Endothelial cell of umbilical vein (primary cell): ENCODE data around the gene DIP2C. TPM values are rescaled to one million over a fixed set of nuclear protein-coding genes. Genes with fewer than 3 reads are reported as not detected.

Experiments
- BruUV-seq: library from RNA; stranded (reverse); fragments of 400-500 nt; replicated peaks from 2 replicates; lab custom pipeline; 2021; lab: Mats Ljungman, UMichigan
- CTCF ChIA-PET: fragments of 300-600, 350-600 bp; sonication (Branson Sonifier 250); formaldehyde crosslinking; loops from one replicate; lab custom pipeline; 2021; ENCODE audit warnings: antibody characterized with exemption, inconsistent platforms; lab: Charles Lee
- POLR2A ChIA-PET: fragments of 300-600, 350-600 bp; sonication (Branson Sonifier 250); formaldehyde crosslinking; loops from one replicate; lab custom pipeline; 2021; ENCODE audit warnings: antibody characterized with exemption, inconsistent platforms; lab: Charles Lee
- DNase-seq: peaks from one replicate; pipeline ENCODE4 v3.0.0-alpha.2; 2011; ENCODE audit warnings: low read depth, low spot score
- FAIRE-seq: peaks from 2 replicates; lab custom pipeline; 2011; peaks lifted over from hg19 to GRCh38; lab: Jason Lieb, UNC
- H2AFZ ChIP-seq: 2 replicates; pipeline ENCODE4 v1.6.0; 2012; ENCODE audit warnings: low read depth, low read length, control low read depth, inconsistent platforms
- H3K27ac ChIP-seq: 2 replicates; pipeline ENCODE4 v1.5.1; 2011; ENCODE audit warnings: low read depth, mild to moderate bottlenecking, control low read depth, low read length, moderate library complexity; ENCODE audit not compliant: insufficient read depth
- H3K27me3 ChIP-seq, 2 experiments: 2 replicates each; pipeline versions ENCODE4 v1.6.0 to v1.6.1; 2011; ENCODE audit warnings: low read length in 2 of 2, mixed read lengths in 1 of 2; ENCODE audit not compliant: control insufficient read depth in 2 of 2, insufficient read depth in 2 of 2
- H3K36me3 ChIP-seq, 2 experiments: 2 replicates in 1 of 2; 3 replicates in 1 of 2; pipeline ENCODE4 v1.5.1; 2011; ENCODE audit warnings: low read length in 2 of 2, mild to moderate bottlenecking in 1 of 2, moderate library complexity in 1 of 2; ENCODE audit not compliant: control insufficient read depth in 2 of 2, insufficient read depth in 2 of 2; ENCODE audit errors: extremely low read depth in 1 of 2
- H3K4me1 ChIP-seq: 3 replicates; pipeline ENCODE4 v1.5.1; 2011; ENCODE audit warnings: mild to moderate bottlenecking, low read length; ENCODE audit not compliant: control insufficient read depth, insufficient read depth; ENCODE audit errors: extremely low read depth
- H3K4me2 ChIP-seq: 2 replicates; pipeline ENCODE4 v1.6.1; 2011; ENCODE audit warnings: low read length, control low read depth, mixed read lengths; ENCODE audit not compliant: insufficient read depth
- H3K4me3 ChIP-seq, 3 experiments: fragments of 200-600 bp in 1 of 3; sonication (generic), shearing (Covaris generic) in 1 of 3; replicated peaks in 1 of 3; 2 replicates each; pipeline ENCODE4 v1.5.1; 2011 to 2016; ENCODE audit warnings: control low read depth in 3 of 3, low read length in 3 of 3, mild to moderate bottlenecking in 2 of 3, inconsistent platforms in 1 of 3, low read depth in 1 of 3, moderate library complexity in 1 of 3; ENCODE audit not compliant: insufficient read depth in 1 of 3
- H3K79me2 ChIP-seq: 2 replicates; pipeline ENCODE4 v1.6.0; 2012; ENCODE audit warnings: low read length, inconsistent platforms; ENCODE audit not compliant: control insufficient read depth, insufficient read depth
- H3K9ac ChIP-seq: replicated peaks from 2 replicates; pipeline ENCODE3; 2011; ENCODE audit warnings: low read length, control low read depth; ENCODE audit not compliant: insufficient read depth; ENCODE audit errors: extremely low read depth
- H3K9me1 ChIP-seq: replicated peaks from 3 replicates; pipeline ENCODE4 v1.6.0; 2011; ENCODE audit warnings: mild to moderate bottlenecking, low read length; ENCODE audit not compliant: control insufficient read depth, insufficient read depth; ENCODE audit errors: extremely low read depth
- H3K9me3 ChIP-seq: replicated peaks from 2 replicates; pipeline ENCODE4 v1.5.1; 2012; ENCODE audit warnings: low read length, inconsistent platforms; ENCODE audit not compliant: control insufficient read depth, insufficient read depth
- H4K20me1 ChIP-seq: replicated peaks from 2 replicates; pipeline ENCODE3; 2011; ENCODE audit warnings: mild to moderate bottlenecking, low read length; ENCODE audit not compliant: control insufficient read depth, insufficient read depth; ENCODE audit errors: extremely low read depth
- EZH2 ChIP-seq: IDR thresholded peaks from 2 replicates; pipeline ENCODE4 v1.6.1; 2012; ENCODE audit warnings: borderline replicate concordance, low read depth, mild to moderate bottlenecking, moderate library complexity, low read length, inconsistent platforms; ENCODE audit not compliant: severe bottlenecking
- FOS ChIP-seq: IDR thresholded peaks from 2 replicates; pipeline ENCODE4 v1.6.1; 2011; ENCODE audit warnings: mild to moderate bottlenecking, low read length, moderate library complexity, borderline replicate concordance; ENCODE audit not compliant: insufficient read depth
- GATA2 ChIP-seq: IDR thresholded peaks from 2 replicates; pipeline ENCODE4 v1.7.0; 2011; ENCODE audit warnings: low read depth, mild to moderate bottlenecking, moderate library complexity, mixed read lengths, low read length; ENCODE audit not compliant: insufficient read length, insufficient read depth
- JUN ChIP-seq: IDR thresholded peaks from 2 replicates; pipeline ENCODE4 v1.6.1; 2011; ENCODE audit warnings: borderline replicate concordance, low read depth; ENCODE audit not compliant: insufficient read length, insufficient read depth
- MYC ChIP-seq: IDR thresholded peaks from one replicate; pipeline ENCODE4 v1.6.1; 2011; ENCODE audit warnings: mild to moderate bottlenecking, low read depth, low read length
- POLR2A ChIP-seq: IDR thresholded peaks from 2 replicates; pipeline ENCODE4 v1.6.1; 2012; ENCODE audit warnings: low read depth, mild to moderate bottlenecking, control low read depth, low read length
- POLR2AphosphoS5 ChIP-seq: IDR thresholded peaks from 2 replicates; pipeline ENCODE4 v1.6.1; 2012; ENCODE audit warnings: low read depth, mild to moderate bottlenecking, control low read depth, low read length, moderate library complexity; ENCODE audit not compliant: insufficient read depth
- dilution Hi-C: fragments of 300-500 bp; cut with MboI; formaldehyde crosslinking; loops from one replicate; pipeline ENCODE4 v1.15.0; 2019; ENCODE audit warnings: low sequenced_read_pairs; ENCODE audit not compliant: extremely low pct_ligation_motif_present
- intact Hi-C: fragments of 100-400 bp; cut with micrococcal nuclease; formaldehyde crosslinking; loops from one replicate; pipeline ENCODE4 v1.10.0; 2022
- polyA plus RNA-seq, 4 experiments: library from polyadenylated mRNA; depleted of rRNA in 3 of 4; stranded (reverse) in 3 of 4; unstranded in 1 of 4; fragments of >200 nt; gene quantifications; 2 replicates each; pipeline versions ENCODE4 v1.2.1 to v1.2.3, GENCODE V29; 2011 to 2012; ENCODE audit warnings: missing spikeins in 1 of 4
- total RNA-seq: library from RNA; stranded (reverse); gene quantifications from 2 replicates; pipeline ENCODE4 v1.2.3, GENCODE V29; 2021
- TF ChIP-seq, protein P1 (sequence below): IDR thresholded peaks from 2 replicates; pipeline ENCODE4 v1.6.1; 2011; ENCODE audit not compliant: insufficient read depth, insufficient read length
- TF ChIP-seq, protein P2 (sequence below), 2 donors: IDR thresholded peaks; 1 replicate in 1 of 2; 2 replicates in 1 of 2; pipeline ENCODE4 v1.5.1; 2011; ENCODE audit warnings: low read length in 2 of 2, mild to moderate bottlenecking in 2 of 2, moderate library complexity in 2 of 2, control low read depth in 1 of 2, inconsistent platforms in 1 of 2, low read depth in 1 of 2; ENCODE audit not compliant: insufficient read depth in 1 of 2; ENCODE audit errors: extremely low read depth in 1 of 2

The DIP2C gene
- total and polyA plus RNA-seq, 2 donors (not counting 3 experiments of a cell fraction or from before 2014, with no cell fraction given) = 3.6 to 10.7 TPM

DNA sequence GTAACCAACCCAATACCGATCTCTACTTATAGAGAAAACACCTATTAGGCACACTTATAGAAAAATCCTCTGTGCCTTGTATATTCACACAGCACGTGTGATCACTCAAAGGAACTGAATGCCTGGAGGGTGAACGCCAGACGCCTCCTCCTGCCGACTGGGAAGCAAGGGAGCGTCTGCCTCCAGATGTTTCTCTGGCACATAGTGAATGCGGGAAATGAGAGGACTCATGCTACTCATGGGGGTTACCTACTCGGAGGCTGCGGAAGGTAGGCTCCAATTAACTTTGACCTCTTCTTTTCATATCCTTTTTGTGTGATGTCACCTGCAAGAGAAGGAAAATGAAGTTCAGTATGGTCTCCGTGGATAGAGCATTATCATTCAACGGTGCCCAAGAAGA, 203.3 kb downstream of the DIP2C start:
- Histone ChIP-seq H3K4me3 (no peak overlapping the region), H2AFZ (no peak overlapping the region), H3K27me3 (no peaks in the 10 kb centered on the region), H3K9me1 (no peaks in the 10 kb centered on the region), H3K27ac (no peak overlapping the region), H3K9ac (no peak overlapping the region), H3K36me3 (no peaks in the 10 kb centered on the region), H3K79me2 (no peaks in the 10 kb centered on the region), H3K9me3 (no peaks in the 10 kb centered on the region), H3K4me1 (peaks cover 8% of the 10 kb centered on the region), H4K20me1 (no peaks in the 10 kb centered on the region), H3K4me2 (no peak overlapping the region)
- TF ChIP-seq FOS = no peak
- no peak for TF ChIP-seq POLR2A
- no peak for TF ChIP-seq MYC
- TF ChIP-seq JUN = no peak
- no peak for TF ChIP-seq GATA2
- TF ChIP-seq, protein P1, sequence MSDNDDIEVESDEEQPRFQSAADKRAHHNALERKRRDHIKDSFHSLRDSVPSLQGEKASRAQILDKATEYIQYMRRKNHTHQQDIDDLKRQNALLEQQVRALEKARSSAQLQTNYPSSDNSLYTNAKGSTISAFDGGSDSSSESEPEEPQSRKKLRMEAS = no peak
- no peak for TF ChIP-seq POLR2AphosphoS5
- TF ChIP-seq EZH2 = no peak
- TF ChIP-seq, protein P2, sequence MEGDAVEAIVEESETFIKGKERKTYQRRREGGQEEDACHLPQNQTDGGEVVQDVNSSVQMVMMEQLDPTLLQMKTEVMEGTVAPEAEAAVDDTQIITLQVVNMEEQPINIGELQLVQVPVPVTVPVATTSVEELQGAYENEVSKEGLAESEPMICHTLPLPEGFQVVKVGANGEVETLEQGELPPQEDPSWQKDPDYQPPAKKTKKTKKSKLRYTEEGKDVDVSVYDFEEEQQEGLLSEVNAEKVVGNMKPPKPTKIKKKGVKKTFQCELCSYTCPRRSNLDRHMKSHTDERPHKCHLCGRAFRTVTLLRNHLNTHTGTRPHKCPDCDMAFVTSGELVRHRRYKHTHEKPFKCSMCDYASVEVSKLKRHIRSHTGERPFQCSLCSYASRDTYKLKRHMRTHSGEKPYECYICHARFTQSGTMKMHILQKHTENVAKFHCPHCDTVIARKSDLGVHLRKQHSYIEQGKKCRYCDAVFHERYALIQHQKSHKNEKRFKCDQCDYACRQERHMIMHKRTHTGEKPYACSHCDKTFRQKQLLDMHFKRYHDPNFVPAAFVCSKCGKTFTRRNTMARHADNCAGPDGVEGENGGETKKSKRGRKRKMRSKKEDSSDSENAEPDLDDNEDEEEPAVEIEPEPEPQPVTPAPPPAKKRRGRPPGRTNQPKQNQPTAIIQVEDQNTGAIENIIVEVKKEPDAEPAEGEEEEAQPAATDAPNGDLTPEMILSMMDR (IDR thresholded peaks at IDR 0.05; ENCODE audit: extremely low read depth in 1 of 2, insufficient read depth in 1 of 2, low read depth in 1 of 2, low read length in 2 of 2) = no peak
- dilution Hi-C loops = no loop called here
- no TSS peak for BruUV-seq
- intact Hi-C loops = no loop called here
- ChIA-PET POLR2A (no interaction called here), CTCF (interaction anchor here (1.0 kb wide), 1 partner anchor 31 kb away, joined by 3 read pairs; no protein-coding TSS in a partner anchor)
- FAIRE-seq (no peak), DNase-seq (no peak)
